ENCODE measurements around the gene DCC. TPM values are rescaled to one million over a fixed set of nuclear protein-coding genes. Genes with fewer than 3 reads are reported as not detected.

Gene DCC
- total RNA-seq, 1 experiment from 2014 or later = not detected

DNA sequence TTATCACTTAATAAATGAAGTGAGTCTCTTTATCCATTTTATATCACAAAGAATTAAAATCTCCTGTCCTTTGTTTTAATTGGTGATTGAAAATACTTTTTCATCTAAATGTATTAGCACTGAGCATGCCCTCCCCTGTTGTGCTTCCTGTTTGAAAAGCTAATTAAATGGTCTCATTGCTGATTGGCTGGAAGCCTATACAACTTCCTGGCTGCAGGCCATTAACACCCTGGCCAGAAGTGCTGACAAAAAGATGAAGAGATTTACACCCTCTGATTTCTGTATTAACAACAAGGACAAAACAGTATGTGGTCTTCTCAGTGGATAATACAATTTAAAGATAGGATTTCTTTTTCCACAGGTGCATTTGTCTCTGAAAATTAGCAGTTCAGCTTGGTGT lies 548.0 kb downstream of the DCC start:
- Histone ChIP-seq H3K36me3 (ENCODE audit: low read depth) (no peaks in the 10 kb centered on the region), H3F3A (ENCODE audit: insufficient read depth, low read depth) (no peaks in the 10 kb centered on the region), H3K79me2 (ENCODE audit: low read depth) (no peaks in the 10 kb centered on the region), H2AFZ (no peak overlapping the region), H3K27ac (no peak overlapping the region), H3K27me3 (ENCODE audit: insufficient read depth, low read depth) (no peaks in the 10 kb centered on the region), H3K9me3 (ENCODE audit: insufficient read depth, low read depth) (no peaks in the 10 kb centered on the region), H3K9me2 (ENCODE audit: insufficient read depth) (no peaks in the 10 kb centered on the region), H3K4me3 (no peak overlapping the region), H3K4me1 (replicated peaks; ENCODE audit: insufficient read depth) (no peaks in the 10 kb centered on the region), H4K20me1 (ENCODE audit: insufficient read depth) (no peaks in the 10 kb centered on the region), H3K4me2 (no peak overlapping the region)
- ChIA-PET CTCF (no interaction called here), POLR2A (ENCODE audit: unreplicated experiment) (no interaction called here)
- no peak for TF ChIP-seq EZH2 (IDR thresholded peaks at IDR 0.05; ENCODE audit: low read depth)
- TF ChIP-seq, protein P1, sequence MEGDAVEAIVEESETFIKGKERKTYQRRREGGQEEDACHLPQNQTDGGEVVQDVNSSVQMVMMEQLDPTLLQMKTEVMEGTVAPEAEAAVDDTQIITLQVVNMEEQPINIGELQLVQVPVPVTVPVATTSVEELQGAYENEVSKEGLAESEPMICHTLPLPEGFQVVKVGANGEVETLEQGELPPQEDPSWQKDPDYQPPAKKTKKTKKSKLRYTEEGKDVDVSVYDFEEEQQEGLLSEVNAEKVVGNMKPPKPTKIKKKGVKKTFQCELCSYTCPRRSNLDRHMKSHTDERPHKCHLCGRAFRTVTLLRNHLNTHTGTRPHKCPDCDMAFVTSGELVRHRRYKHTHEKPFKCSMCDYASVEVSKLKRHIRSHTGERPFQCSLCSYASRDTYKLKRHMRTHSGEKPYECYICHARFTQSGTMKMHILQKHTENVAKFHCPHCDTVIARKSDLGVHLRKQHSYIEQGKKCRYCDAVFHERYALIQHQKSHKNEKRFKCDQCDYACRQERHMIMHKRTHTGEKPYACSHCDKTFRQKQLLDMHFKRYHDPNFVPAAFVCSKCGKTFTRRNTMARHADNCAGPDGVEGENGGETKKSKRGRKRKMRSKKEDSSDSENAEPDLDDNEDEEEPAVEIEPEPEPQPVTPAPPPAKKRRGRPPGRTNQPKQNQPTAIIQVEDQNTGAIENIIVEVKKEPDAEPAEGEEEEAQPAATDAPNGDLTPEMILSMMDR (conservative IDR thresholded peaks at IDR 0.05) = no peak
- intact Hi-C loops (cut with micrococcal nuclease; ENCODE audit: unreplicated experiment) = no loop called here
- BruUV-seq (replicated peaks) = no TSS peak
- DNase-seq = no peak

DNA sequence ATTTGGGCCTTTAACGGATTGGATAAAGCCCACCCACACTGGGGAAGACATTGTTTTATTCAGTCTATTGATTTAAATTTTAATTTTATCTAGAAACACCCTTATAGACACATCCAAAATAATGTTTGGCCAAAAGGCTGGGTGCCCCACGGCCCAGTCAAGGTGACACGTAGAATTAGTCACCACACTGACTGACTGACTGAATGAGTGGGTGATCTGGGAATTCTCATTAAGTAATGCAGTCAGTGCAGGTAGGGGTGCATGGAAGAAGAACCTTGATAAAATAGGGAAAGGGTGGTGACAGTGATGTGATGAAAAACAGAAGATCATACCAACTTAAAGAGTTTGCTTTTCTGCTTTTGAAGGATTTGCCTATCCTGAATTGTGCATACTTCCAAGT lies 554.8 kb downstream of the DCC start:
- H4K20me1 ChIP-seq (ENCODE audit: insufficient read depth) = no peaks in the 10 kb centered on the region
- H3K9me2 ChIP-seq (ENCODE audit: insufficient read depth) = no peaks in the 10 kb centered on the region
- no peaks in the 10 kb centered on the region for H3K36me3 ChIP-seq (ENCODE audit: low read depth)
- no TSS peak for BruUV-seq (replicated peaks)
- no peak overlapping the region for H3K4me3 ChIP-seq
- H3F3A ChIP-seq (ENCODE audit: insufficient read depth, low read depth) = no peaks in the 10 kb centered on the region
- H3K4me1 ChIP-seq (replicated peaks; ENCODE audit: insufficient read depth) = no peaks in the 10 kb centered on the region
- no peak overlapping the region for H2AFZ ChIP-seq
- intact Hi-C loops (cut with micrococcal nuclease; ENCODE audit: unreplicated experiment) = no loop called here
- POLR2A ChIA-PET (ENCODE audit: unreplicated experiment) = no interaction called here
- H3K27me3 ChIP-seq (ENCODE audit: insufficient read depth, low read depth) = no peaks in the 10 kb centered on the region
- no peak overlapping the region for H3K27ac ChIP-seq
- H3K9me3 ChIP-seq (ENCODE audit: insufficient read depth, low read depth) = no peaks in the 10 kb centered on the region
- DNase-seq = no peak
- no peak overlapping the region for H3K4me2 ChIP-seq
- CTCF ChIA-PET = no interaction called here
- TF ChIP-seq, protein P1 (conservative IDR thresholded peaks at IDR 0.05) = no peak
- TF ChIP-seq EZH2 (IDR thresholded peaks at IDR 0.05; ENCODE audit: low read depth) = no peak
- no peaks in the 10 kb centered on the region for H3K79me2 ChIP-seq (ENCODE audit: low read depth)

- Histone ChIP-seq H3K9me2 (ENCODE audit: insufficient read depth) (no peaks in the 10 kb centered on the region), H3K4me3 (no peak overlapping the region), H3K9me3 (ENCODE audit: insufficient read depth, low read depth) (no peaks in the 10 kb centered on the region), H3K4me2 (no peak overlapping the region), H3F3A (ENCODE audit: insufficient read depth, low read depth) (no peaks in the 10 kb centered on the region), H3K79me2 (ENCODE audit: low read depth) (no peaks in the 10 kb centered on the region), H4K20me1 (ENCODE audit: insufficient read depth) (no peaks in the 10 kb centered on the region), H3K36me3 (ENCODE audit: low read depth) (no peaks in the 10 kb centered on the region), H3K27me3 (ENCODE audit: insufficient read depth, low read depth) (no peaks in the 10 kb centered on the region), H2AFZ (no peak overlapping the region), H3K4me1 (replicated peaks; ENCODE audit: insufficient read depth) (no peaks in the 10 kb centered on the region), H3K27ac (no peak overlapping the region)
- POLR2A ChIA-PET (ENCODE audit: unreplicated experiment) = no interaction called here
- no TSS peak for BruUV-seq (replicated peaks)
- intact Hi-C loops (cut with micrococcal nuclease; ENCODE audit: unreplicated experiment) = no loop called here
- TF ChIP-seq, protein P1 (conservative IDR thresholded peaks at IDR 0.05) = no peak
- no peak for TF ChIP-seq EZH2 (IDR thresholded peaks at IDR 0.05; ENCODE audit: low read depth)
- no peak for DNase-seq
- CTCF ChIA-PET = no interaction called here
Observed at GRCh38 chr18:52897611-52898484, 557.9 kb downstream of the DCC start.

Measured in PC-9 (cell line).